Mesenchymal stem cell (in vitro differentiated cells and primary cell): ENCODE results near the gene OR2AG2.
A peak's percentile ranks its signal among the peaks of the same experiment; 100 is the strongest.

Source experiments
- DNase-seq: peaks from one replicate; pipeline ENCODE4 v3.0.0-alpha.2; 2013
- H2AFZ ChIP-seq: one replicate; pipeline ENCODE4 v1.6.1; 2013; ENCODE audit warnings: low read depth, mild to moderate bottlenecking, control low read depth, inconsistent platforms, low read length, moderate library complexity
- H2AK5ac ChIP-seq: 2 replicates; pipeline ENCODE4 v1.6.1; 2013; ENCODE audit warnings: low read length, moderate library complexity, mild to moderate bottlenecking, inconsistent platforms; ENCODE audit not compliant: severe bottlenecking
- H2BK120ac ChIP-seq: one replicate; pipeline ENCODE4 v1.6.1; 2013; ENCODE audit warnings: low read depth, mild to moderate bottlenecking, inconsistent platforms, low read length, moderate library complexity
- H2BK12ac ChIP-seq, 2 experiments: one replicate each; pipeline ENCODE4 v1.6.1; 2013; ENCODE audit warnings: inconsistent platforms in 2 of 2, low read length in 2 of 2, mild to moderate bottlenecking in 2 of 2, moderate library complexity in 2 of 2, control low read depth in 1 of 2
- H2BK15ac ChIP-seq: one replicate; pipeline ENCODE4 v1.6.1; 2013; ENCODE audit warnings: mild to moderate bottlenecking, low read depth, inconsistent platforms; ENCODE audit not compliant: poor library complexity, severe bottlenecking
- H2BK5ac ChIP-seq: 2 replicates; pipeline ENCODE4 v1.6.1; 2013; ENCODE audit warnings: low read depth, mild to moderate bottlenecking, low read length, control low read depth, inconsistent platforms; ENCODE audit not compliant: poor library complexity, severe bottlenecking
- H3K14ac ChIP-seq, 2 experiments: one replicate each; pipeline ENCODE4 v1.6.1; 2013; ENCODE audit warnings: inconsistent platforms in 2 of 2, low read length in 2 of 2, control low read depth in 1 of 2, mild to moderate bottlenecking in 1 of 2, moderate library complexity in 1 of 2
- H3K18ac ChIP-seq, 2 experiments: one replicate each; pipeline ENCODE4 v1.6.1; 2013; ENCODE audit warnings: inconsistent platforms in 2 of 2, low read length in 2 of 2, control low read depth in 1 of 2, low read depth in 1 of 2, mild to moderate bottlenecking in 1 of 2
- H3K23ac ChIP-seq, 2 experiments: one replicate each; pipeline ENCODE4 v1.6.1; 2013; ENCODE audit warnings: inconsistent platforms in 2 of 2, low read length in 2 of 2, mild to moderate bottlenecking in 2 of 2, moderate library complexity in 2 of 2, control low read depth in 1 of 2
- H3K27ac ChIP-seq: 2 replicates; pipeline ENCODE4 v1.5.1; 2013; ENCODE audit warnings: mild to moderate bottlenecking, moderate library complexity, low read length, control low read depth, inconsistent platforms; ENCODE audit not compliant: poor library complexity, severe bottlenecking
- H3K27me3 ChIP-seq, 2 experiments: 2 replicates each; pipeline versions ENCODE4 v1.6.1 to v1.7.0; 2013; ENCODE audit warnings: low read length in 2 of 2, mild to moderate bottlenecking in 2 of 2, moderate library complexity in 2 of 2, control low read depth in 1 of 2, inconsistent platforms in 1 of 2; ENCODE audit not compliant: control insufficient read depth in 1 of 2, insufficient read depth in 1 of 2
- H3K36me3 ChIP-seq, 2 experiments: 2 replicates each; pipeline versions ENCODE4 v1.6.1 to v1.7.0; 2013; ENCODE audit warnings: low read length in 2 of 2, control low read depth in 1 of 2, inconsistent platforms in 1 of 2, low read depth in 1 of 2, mild to moderate bottlenecking in 1 of 2; ENCODE audit not compliant: insufficient read depth in 2 of 2, control insufficient read depth in 1 of 2
- H3K4ac ChIP-seq, 2 experiments: one replicate each; pipeline ENCODE4 v1.6.1; 2013; ENCODE audit warnings: inconsistent platforms in 2 of 2, low read length in 2 of 2, mild to moderate bottlenecking in 2 of 2, moderate library complexity in 2 of 2, control low read depth in 1 of 2, low read depth in 1 of 2
- H3K4me1 ChIP-seq: 2 replicates; pipeline ENCODE4 v1.6.1; 2013; ENCODE audit warnings: low read depth, low read length, control low read depth; ENCODE audit not compliant: control insufficient read depth, insufficient read depth
- H3K4me2 ChIP-seq: 2 replicates; pipeline ENCODE4 v1.6.1; 2013; ENCODE audit warnings: low read length, mild to moderate bottlenecking, inconsistent platforms; ENCODE audit not compliant: poor library complexity, severe bottlenecking
- H3K4me3 ChIP-seq, 2 experiments: 2 replicates each; pipeline versions ENCODE4 v1.5.1 to v1.7.0; 2013; ENCODE audit warnings: low read length in 2 of 2, mild to moderate bottlenecking in 2 of 2, control low read depth in 1 of 2, low read depth in 1 of 2; ENCODE audit not compliant: insufficient read depth in 1 of 2
- H3K79me1 ChIP-seq: replicated peaks from 2 replicates; pipeline ENCODE4 v1.6.1; 2013; ENCODE audit warnings: mild to moderate bottlenecking, control low read depth, low read length, inconsistent platforms; ENCODE audit not compliant: poor library complexity, severe bottlenecking
- H3K9ac ChIP-seq: 2 replicates; pipeline ENCODE4 v1.7.0; 2013; ENCODE audit warnings: mild to moderate bottlenecking, low read length, moderate library complexity
- H3K9me3 ChIP-seq: 2 replicates; pipeline ENCODE4 v1.7.0; 2013; ENCODE audit warnings: mild to moderate bottlenecking, low read length; ENCODE audit not compliant: control insufficient read depth
- H4K8ac ChIP-seq: one replicate; pipeline ENCODE4 v1.6.1; 2013; ENCODE audit warnings: inconsistent platforms, mild to moderate bottlenecking, low read length, moderate library complexity
- H4K91ac ChIP-seq: one replicate; pipeline ENCODE4 v1.6.1; 2013; ENCODE audit warnings: mild to moderate bottlenecking, low read length, inconsistent platforms
- WGBS: methylation state at CpG from one replicate; pipeline ENCODE4 v1.1.7; 2013; ENCODE audit warnings: mixed read lengths; 5-methylcytosine and 5-hydroxymethylcytosine counted together

OR2AG2 gene

DNA sequence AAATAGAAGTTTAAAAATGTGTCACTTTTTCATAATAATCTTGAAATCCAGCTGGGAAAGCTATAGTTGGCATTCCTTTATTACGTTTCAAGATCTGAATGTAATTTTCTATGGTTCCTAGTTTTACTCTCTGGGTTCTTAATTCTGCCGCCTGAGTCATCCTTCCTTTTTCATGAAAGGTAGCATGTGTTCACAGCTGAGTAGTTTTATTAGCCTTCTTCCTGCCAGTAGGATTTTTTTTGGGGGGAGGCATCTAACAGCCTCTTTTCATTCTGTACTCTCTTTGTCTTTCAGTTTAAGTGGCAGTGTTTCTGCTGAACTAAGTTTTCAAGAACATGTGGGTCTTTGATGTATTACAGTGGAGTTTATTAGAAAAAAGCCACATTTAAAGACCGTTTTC lies 36.5 kb downstream of the OR2AG2 start:
- Histone ChIP-seq H3K23ac (no peak overlapping the region), H3K79me1 (no peaks in the 10 kb centered on the region), H3K4ac (no peak overlapping the region), H3K14ac (no peak overlapping the region), H2AK5ac (no peak overlapping the region), H3K27me3 (peaks cover 0 to 4% of the 10 kb centered on the region in 2 experiments), H2BK12ac (no peak overlapping the region), H3K36me3 (no peaks in the 10 kb centered on the region), H2AFZ (no peak overlapping the region), H3K4me3 (no peak overlapping the region), H3K9ac (peak overlapping the region; percentile 29), H2BK15ac (no peak overlapping the region), H3K18ac (no peak overlapping the region), H3K4me1 (no peaks in the 10 kb centered on the region), H2BK5ac (peak overlapping the region; percentile 57), H4K91ac (no peak overlapping the region), H2BK120ac (no peak overlapping the region), H4K8ac (no peak overlapping the region), H3K27ac (peak overlapping the region; percentile 84), H3K9me3 (no peaks in the 10 kb centered on the region), H3K4me2 (peak overlapping the region; percentile 16)
- WGBS: 62% methylated on average over 3 of the region's 3 CpGs
- no peak for DNase-seq

DNA sequence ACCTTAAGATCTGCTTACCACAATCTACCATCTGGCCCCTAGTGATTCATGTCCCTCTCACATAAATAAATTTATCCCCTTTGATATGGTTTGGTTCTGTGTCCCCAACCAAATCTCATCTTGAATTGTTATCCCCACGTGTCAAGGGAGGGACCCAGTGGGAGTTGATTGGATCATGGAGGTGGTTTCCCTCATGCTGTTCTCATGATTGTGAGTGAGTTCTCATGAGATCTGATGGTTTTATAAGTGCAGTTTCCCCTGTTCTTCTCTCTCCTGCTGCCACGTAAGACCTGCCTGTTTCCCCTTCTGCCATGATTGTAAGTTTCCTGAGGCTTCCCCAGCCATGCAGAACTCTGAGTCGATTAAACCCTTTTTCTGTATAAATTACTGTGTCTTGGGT lies 37.2 kb downstream of the OR2AG2 start:
- Histone ChIP-seq H2BK12ac (no peak overlapping the region), H4K8ac (no peak overlapping the region), H3K9me3 (no peaks in the 10 kb centered on the region), H3K4me3 (no peak overlapping the region), H3K36me3 (no peaks in the 10 kb centered on the region), H3K79me1 (no peaks in the 10 kb centered on the region), H4K91ac (no peak overlapping the region), H3K4me1 (no peaks in the 10 kb centered on the region), H3K14ac (no peak overlapping the region), H2AK5ac (no peak overlapping the region), H2BK5ac (no peak overlapping the region), H3K4ac (no peak overlapping the region), H3K4me2 (no peak overlapping the region), H2AFZ (no peak overlapping the region), H3K18ac (no peak overlapping the region), H3K9ac (no peak overlapping the region), H3K27me3 (peaks cover 0 to 4% of the 10 kb centered on the region in 2 experiments), H3K23ac (no peak overlapping the region), H2BK15ac (no peak overlapping the region), H2BK120ac (no peak overlapping the region), H3K27ac (no peak overlapping the region)
- 60% methylated on average over 1 of the region's 3 CpGs for WGBS
- no peak for DNase-seq

- Histone ChIP-seq H3K79me1 (no peaks in the 10 kb centered on the region), H3K4me1 (no peaks in the 10 kb centered on the region), H3K4me2 (no peak overlapping the region), H2BK15ac (no peak overlapping the region), H3K23ac (no peak overlapping the region), H2AFZ (no peak overlapping the region), H2BK12ac (no peak overlapping the region), H3K27me3 (peaks cover 0 to 4% of the 10 kb centered on the region in 2 experiments), H2AK5ac (no peak overlapping the region), H4K91ac (no peak overlapping the region), H3K4ac (no peak overlapping the region), H3K27ac (no peak overlapping the region), H3K18ac (no peak overlapping the region), H3K9me3 (no peaks in the 10 kb centered on the region), H2BK120ac (no peak overlapping the region), H3K4me3 (no peak overlapping the region), H3K14ac (no peak overlapping the region), H3K36me3 (no peaks in the 10 kb centered on the region), H3K9ac (no peak overlapping the region), H4K8ac (no peak overlapping the region), H2BK5ac (no peak overlapping the region)
- 73% methylated on average over 2 of the region's 3 CpGs for WGBS
- DNase-seq: no peak
These were observed 38.2 kb downstream of the OR2AG2 start for GRCh38 chr11:6733326-6734275.

DNA sequence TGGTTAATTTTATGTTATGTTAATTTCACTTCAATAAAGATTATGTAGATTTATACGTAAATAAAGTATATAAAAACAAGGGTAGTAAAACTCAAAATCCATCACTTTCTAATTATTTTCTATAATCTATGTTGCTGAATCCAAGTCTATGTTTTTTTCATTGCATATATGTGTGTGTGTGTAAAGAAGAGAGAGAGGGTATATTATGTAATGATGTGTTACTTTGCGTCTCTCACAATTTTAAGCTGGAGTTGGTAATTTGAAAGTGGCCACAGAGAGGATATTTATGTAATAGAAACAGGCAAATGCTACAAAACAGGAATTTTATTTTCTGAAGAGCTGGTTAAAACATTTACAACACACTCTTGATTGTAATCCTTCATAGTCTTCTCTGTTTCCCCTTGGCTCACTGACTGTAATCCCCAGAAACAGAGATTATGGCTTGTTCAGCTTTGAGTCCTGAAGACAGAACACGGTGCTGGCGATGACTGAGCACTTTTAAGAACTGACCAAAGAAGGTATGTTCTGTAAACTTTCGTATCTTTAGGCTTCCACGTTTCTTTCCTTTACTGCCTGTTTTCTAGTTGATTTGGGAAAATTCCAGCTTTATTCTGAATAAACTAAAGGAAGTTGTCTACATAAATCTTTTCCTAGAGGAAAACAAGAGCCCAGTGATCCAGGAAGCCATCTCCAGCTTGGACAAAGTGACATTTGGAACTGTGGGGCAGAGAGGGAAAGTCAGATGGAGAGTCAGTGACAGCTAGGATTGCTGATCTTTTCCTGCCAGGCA lies 43.6 kb downstream of the OR2AG2 start:
- no peak overlapping the region for H4K8ac ChIP-seq
- no peak overlapping the region for H3K4ac ChIP-seq
- H3K4me1 ChIP-seq: no peaks in the 10 kb centered on the region
- H2BK15ac ChIP-seq: no peak overlapping the region
- H3K4me2 ChIP-seq: no peak overlapping the region
- peak overlapping the region; percentile 27 for H2AFZ ChIP-seq
- no peak overlapping the region for H3K23ac ChIP-seq
- no peak overlapping the region for H4K91ac ChIP-seq
- H3K9me3 ChIP-seq: peaks cover 3% of the 10 kb centered on the region
- DNase-seq: no peak
- no peak overlapping the region for H2BK12ac ChIP-seq
- H3K18ac ChIP-seq: no peak overlapping the region
- 59% methylated on average over 3 of the region's 6 CpGs for WGBS
- H3K36me3 ChIP-seq: no peaks in the 10 kb centered on the region
- no peak overlapping the region for H2AK5ac ChIP-seq
- H2BK120ac ChIP-seq: no peak overlapping the region
- no peaks in the 10 kb centered on the region for H3K79me1 ChIP-seq
- H3K27ac ChIP-seq: no peak overlapping the region
- H3K14ac ChIP-seq: no peak overlapping the region
- no peak overlapping the region for H3K4me3 ChIP-seq
- H3K9ac ChIP-seq: no peak overlapping the region
- peaks cover 3 to 4% of the 10 kb centered on the region in 2 experiments for H3K27me3 ChIP-seq
- H2BK5ac ChIP-seq: no peak overlapping the region
